AG09319 (cell line): ENCODE data around the gene HOXA9.

Experiments used
- DNase-seq: peaks from one replicate; pipeline ENCODE4 v3.0.0-alpha.2; 2010; ENCODE audit warnings: low read depth; ENCODE audit errors: extremely low read depth
- TF ChIP-seq, protein P1 (sequence below): IDR thresholded peaks from 2 replicates; pipeline ENCODE4 v1.5.1; 2011; ENCODE audit warnings: low read depth, mild to moderate bottlenecking, inconsistent platforms, low read length, moderate library complexity

The HOXA9 gene

DNA sequence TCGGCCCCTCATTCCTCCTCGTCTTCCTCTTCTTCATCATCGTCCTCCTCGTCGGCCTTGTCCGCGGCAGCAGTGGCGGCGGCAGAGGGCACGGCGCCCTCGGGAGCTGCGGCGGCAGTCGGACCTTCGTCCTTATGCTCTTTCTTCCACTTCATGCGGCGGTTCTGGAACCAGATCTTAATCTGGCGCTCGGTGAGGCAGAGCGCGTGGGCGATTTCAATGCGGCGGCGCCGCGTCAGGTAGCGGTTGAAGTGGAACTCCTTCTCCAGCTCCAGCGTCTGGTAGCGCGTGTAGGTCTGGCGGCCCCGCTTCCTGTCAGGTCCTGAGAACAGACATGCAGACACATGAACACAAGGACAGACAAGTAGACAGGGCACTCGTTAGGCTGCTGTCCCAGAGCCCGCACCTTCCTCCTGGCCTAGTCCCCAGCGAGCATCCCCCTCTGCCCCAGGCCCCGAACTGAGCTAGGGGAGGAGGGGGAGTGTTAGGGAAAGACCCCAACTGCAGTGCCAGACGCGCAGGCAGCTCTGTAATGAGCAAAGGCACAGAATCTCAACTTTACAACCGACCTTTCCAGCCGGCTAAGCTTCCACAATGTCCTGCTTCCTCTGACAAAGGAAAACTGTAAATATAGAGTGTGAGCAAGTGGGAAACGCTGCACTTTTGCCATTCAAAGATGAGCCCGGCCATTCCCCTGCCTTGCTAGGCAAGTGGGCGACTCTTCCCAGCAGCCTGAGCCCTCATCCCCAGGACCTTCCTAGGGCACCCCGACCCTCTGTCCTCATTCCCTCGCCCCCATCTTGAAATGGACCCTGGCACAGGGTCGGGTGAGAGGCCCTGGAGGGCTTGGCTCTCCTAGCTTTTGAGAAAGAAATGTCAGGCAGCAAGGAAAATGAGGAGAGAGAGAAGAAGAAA lies 10.2 kb downstream of the HOXA9 start:
- no peak for DNase-seq

DNA sequence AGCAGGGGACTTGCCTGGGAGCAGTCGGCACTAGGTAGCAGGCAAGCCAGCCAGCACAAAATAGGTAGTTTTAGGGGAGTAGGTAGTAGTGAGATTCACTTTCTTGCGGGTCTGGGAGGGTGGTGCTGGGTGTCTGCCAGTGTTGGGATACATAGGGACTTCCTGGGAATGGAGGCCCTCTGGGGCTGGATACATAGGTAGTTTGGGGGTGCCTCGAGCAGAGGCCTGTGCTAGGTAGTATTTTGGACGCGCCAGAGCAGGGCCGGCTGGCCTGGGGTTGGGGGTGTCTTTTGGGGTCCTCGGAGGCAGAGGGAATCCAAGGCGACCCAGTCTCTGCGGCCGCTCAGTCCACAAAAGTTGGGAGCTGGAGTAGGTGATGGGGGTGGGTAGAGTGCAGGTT lies 11.0 kb downstream of the HOXA9 start:
- no peak for DNase-seq
- TF ChIP-seq, protein P1, sequence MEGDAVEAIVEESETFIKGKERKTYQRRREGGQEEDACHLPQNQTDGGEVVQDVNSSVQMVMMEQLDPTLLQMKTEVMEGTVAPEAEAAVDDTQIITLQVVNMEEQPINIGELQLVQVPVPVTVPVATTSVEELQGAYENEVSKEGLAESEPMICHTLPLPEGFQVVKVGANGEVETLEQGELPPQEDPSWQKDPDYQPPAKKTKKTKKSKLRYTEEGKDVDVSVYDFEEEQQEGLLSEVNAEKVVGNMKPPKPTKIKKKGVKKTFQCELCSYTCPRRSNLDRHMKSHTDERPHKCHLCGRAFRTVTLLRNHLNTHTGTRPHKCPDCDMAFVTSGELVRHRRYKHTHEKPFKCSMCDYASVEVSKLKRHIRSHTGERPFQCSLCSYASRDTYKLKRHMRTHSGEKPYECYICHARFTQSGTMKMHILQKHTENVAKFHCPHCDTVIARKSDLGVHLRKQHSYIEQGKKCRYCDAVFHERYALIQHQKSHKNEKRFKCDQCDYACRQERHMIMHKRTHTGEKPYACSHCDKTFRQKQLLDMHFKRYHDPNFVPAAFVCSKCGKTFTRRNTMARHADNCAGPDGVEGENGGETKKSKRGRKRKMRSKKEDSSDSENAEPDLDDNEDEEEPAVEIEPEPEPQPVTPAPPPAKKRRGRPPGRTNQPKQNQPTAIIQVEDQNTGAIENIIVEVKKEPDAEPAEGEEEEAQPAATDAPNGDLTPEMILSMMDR = no peak

More for the DNA sequence above, 10.2 kb downstream of the HOXA9 start:
- TF ChIP-seq, protein P1 = no peak

DNA sequence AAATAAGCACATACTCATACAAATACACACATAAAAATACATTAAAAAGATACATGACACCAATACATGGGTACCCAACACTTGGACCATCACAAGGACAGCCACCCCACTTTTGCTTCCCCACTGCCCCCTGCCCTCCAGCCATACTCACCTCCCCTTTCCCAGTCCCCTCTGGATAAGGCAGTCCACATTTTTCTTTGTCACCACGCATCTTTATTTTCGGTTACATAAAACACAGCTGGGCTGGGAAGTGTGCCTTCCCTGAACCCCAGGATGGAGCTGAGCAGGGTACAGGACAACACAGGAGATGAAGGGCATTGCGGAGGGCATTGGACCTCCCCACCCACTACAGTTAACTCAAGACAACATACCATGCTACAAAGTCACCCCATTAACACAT lies 11.8 kb downstream of the HOXA9 start:
- TF ChIP-seq, protein P1 = no peak
- no peak for DNase-seq

DNA sequence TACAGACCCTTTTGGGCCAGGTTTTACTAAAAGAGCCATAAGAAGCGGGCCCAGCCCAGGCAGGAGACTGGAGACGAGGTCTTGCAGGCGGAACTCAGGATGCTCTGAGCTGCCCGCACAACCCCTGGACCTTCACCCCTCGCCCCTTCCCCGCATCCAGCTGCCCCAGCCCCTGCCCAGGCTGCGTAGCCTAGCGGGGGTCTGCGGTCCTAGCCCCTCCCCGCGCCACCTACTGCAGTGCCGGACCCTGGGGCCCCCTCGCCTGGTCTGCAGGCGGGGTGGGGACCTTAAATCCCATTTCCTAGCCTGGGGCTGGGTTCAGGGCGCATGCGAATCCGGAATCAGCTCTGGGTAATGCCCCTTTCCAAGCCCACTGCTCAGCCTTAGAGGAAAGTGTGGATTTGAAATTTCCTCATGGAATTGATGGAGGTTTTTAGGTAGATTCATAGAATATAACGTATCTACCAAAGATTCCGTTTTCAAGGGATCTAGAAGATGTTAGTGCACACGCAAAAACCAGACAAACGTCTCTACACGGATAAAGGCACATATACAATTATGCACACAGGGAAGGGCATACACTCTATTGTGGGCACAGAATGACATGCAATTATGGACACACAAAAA lies 12.4 kb downstream of the HOXA9 start:
- DNase-seq = no peak
- TF ChIP-seq, protein P1 = no peak

DNA sequence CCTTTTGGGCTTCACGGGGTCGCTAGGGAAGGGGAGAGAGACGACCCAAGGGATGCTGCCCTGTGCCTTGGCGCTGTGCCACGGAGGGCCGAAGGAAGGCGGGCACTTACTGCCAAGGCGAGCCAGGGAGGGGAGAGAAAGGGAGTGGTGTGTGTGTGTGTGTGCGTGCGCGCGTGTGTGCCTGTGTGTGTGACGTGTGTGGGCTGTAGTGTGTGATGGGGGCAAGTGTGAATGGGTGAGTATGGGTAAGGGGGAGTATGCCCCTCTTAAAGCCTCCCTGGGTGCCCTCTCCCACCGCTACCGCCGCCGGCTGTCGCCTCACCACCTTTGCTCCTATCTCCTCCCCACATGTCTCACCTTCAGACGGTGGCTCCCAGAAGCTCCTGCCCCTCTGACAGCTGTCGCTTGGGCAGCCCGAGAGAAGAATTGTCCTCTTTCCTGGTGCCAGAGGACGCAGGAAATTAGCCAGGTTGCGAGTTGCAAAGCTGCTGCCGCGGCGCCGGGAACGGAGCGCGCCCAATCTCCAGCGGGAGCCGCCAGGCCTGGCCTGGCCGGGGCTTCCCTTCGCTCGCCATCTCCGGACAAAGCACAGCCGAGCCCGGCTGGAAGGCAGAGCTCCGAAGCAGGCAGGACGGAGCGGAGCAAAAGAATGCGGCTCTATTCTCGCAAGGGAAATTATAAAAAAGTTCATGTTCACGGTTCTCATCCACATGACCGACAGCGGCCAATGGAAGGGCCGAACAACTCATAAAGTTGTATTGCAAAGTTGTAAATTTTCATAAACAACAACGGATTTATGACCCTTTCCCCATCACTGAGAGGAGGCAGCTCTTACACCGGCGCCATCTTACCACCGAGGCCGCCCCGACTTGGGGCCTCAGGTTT lies 13.2 kb downstream of the HOXA9 start, which contains the start of gene HOXA3:
Gene HOXA3 (minus strand): TSS at position 653 of the 885 bp plus-strand sequence. CDS start 41,943 bp downstream, outside the sequence.
- TF ChIP-seq, protein P1 = no peak
- DNase-seq = no peak

DNA sequence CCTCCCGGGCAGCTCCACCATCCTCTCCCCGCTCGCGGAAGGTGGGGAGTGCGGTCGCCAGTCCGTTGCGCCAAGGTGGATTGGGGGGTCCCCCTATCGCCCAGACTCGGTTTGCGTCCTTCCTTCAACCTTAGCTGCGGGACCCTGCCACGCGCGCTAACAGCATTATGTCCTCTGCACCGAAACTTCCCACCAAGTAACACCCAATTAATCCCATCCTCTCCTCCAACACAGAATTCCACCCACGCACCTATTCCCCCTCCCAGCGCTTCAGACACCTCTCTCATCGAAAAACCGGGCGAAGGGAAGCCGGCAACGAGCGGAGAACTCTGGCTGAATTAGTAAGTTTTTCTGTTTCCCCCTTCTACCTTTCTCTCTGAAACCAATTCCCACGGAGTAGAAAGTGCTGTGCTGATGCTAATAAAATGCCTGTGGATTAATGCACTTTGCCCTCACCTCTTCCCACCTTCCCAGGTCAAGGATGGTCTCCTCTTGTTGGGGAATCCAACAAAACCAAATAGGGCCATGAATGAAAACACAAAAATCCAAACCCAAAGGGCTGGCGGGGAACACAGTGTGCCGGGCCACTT lies 13.9 kb downstream of the HOXA9 start:
- TF ChIP-seq, protein P1 = no peak
- DNase-seq = no peak
